Panc1 (cell line): ENCODE results near the gene SMARCA5. TPM values are rescaled to one million over a fixed set of nuclear protein-coding genes. Genes with fewer than 3 reads are reported as not detected.
A peak's percentile ranks its signal among the peaks of the same experiment; 100 is the strongest.

Source experiments
- ATAC-seq: fragments of 200-7000 bp; cut with Tn5 transposase; 2 replicates; pipeline ENCODE4 v1.9.1; 2020; ENCODE audit warnings: mild to moderate bottlenecking, moderate library complexity
- BruUV-seq: library from RNA; stranded (reverse); fragments of 400-500 nt; replicated peaks from 2 replicates; lab custom pipeline; 2021; lab: Mats Ljungman, UMichigan
- CTCF ChIA-PET: fragments of 300-600 bp; sonication (Branson Sonifier 250); formaldehyde crosslinking; loops from one replicate; lab custom pipeline; 2022; ENCODE audit warnings: antibody characterized with exemption; lab: Charles Lee
- POLR2A ChIA-PET: fragments of 300-600 bp; sonication (Branson Sonifier 250); formaldehyde crosslinking; loops from one replicate; lab custom pipeline; 2022; ENCODE audit warnings: antibody characterized with exemption; lab: Charles Lee
- DNase-seq: peaks from one replicate; pipeline ENCODE4 v3.0.0-alpha.2; 2010; ENCODE audit warnings: low read depth, low spot score
- H3K27ac ChIP-seq: 2 replicates; pipeline ENCODE4 v1.5.1; 2011; ENCODE audit warnings: mild to moderate bottlenecking, low read length, inconsistent platforms
- H3K27me3 ChIP-seq: fragments of 200-500 bp; sonication (Bioruptor generic); 2 replicates; pipeline ENCODE4 v1.6.0; 2014; ENCODE audit warnings: low read length, inconsistent platforms; ENCODE audit not compliant: control insufficient read depth, insufficient read depth
- H3K36me3 ChIP-seq: fragments of 200-500 bp; sonication (Bioruptor generic); 2 replicates; pipeline ENCODE4 v1.5.1; 2014; ENCODE audit warnings: inconsistent platforms, mild to moderate bottlenecking, low read length, moderate library complexity; ENCODE audit not compliant: control insufficient read depth, insufficient read depth
- H3K4me1 ChIP-seq: 2 replicates; pipeline ENCODE4 v1.5.1; 2011; ENCODE audit warnings: inconsistent platforms, mild to moderate bottlenecking, low read length, moderate library complexity; ENCODE audit not compliant: control insufficient read depth, insufficient read depth
- H3K4me3 ChIP-seq, 2 experiments: 2 replicates each; pipeline ENCODE4 v1.5.1; 2011 to 2012; ENCODE audit warnings: low read depth in 2 of 2, low read length in 2 of 2, mild to moderate bottlenecking in 2 of 2, inconsistent platforms in 1 of 2, moderate library complexity in 1 of 2
- H3K9me3 ChIP-seq: fragments of 200-500 bp; sonication (Bioruptor generic); 2 replicates; pipeline ENCODE4 v1.5.1; 2014; ENCODE audit warnings: low read depth, mild to moderate bottlenecking, inconsistent platforms, low read length, moderate library complexity; ENCODE audit not compliant: control insufficient read depth, insufficient read depth
- POLR2AphosphoS5 ChIP-seq: IDR thresholded peaks from 2 replicates; pipeline ENCODE4 v1.6.1; 2012; ENCODE audit warnings: mild to moderate bottlenecking, low read depth, low read length, moderate library complexity
- REST ChIP-seq, 2 experiments: IDR thresholded peaks; 2 replicates each; pipeline ENCODE4 v1.6.1; 2011 to 2012; ENCODE audit warnings: low read depth in 2 of 2, control low read depth in 1 of 2, low read length in 1 of 2, mild to moderate bottlenecking in 1 of 2, moderate library complexity in 1 of 2; ENCODE audit not compliant: insufficient read depth in 1 of 2
- SIN3A ChIP-seq: IDR thresholded peaks from 2 replicates; pipeline ENCODE4 v1.6.1; 2012; ENCODE audit warnings: low read depth, mild to moderate bottlenecking, low read length, moderate library complexity, borderline replicate concordance; ENCODE audit not compliant: insufficient read depth
- TCF7L2 ChIP-seq: IDR thresholded peaks from 2 replicates; pipeline ENCODE4 v1.6.1; 2011; ENCODE audit warnings: mild to moderate bottlenecking, low read depth, low read length, inconsistent platforms
- in situ Hi-C: cut with HindIII; loops from 2 replicates; pipeline ENCODE4 v1.10.0; 2016; ENCODE audit warnings: low sequenced_read_pairs, low pct_unique_long_range_greater_than_20kb
- intact Hi-C: fragments of 100-400 bp; cut with micrococcal nuclease; formaldehyde crosslinking; loops from one replicate; pipeline ENCODE4 v1.10.0; 2022; ENCODE audit not compliant: unreplicated experiment
- total RNA-seq: library from RNA; stranded (reverse); gene quantifications from one replicate; pipeline ENCODE4 v1.2.1, GENCODE V29; 2021; ENCODE audit not compliant: unreplicated experiment
- TF ChIP-seq, protein P1 (sequence below): fragments of 450-650 bp; IDR thresholded peaks from 2 replicates; pipeline ENCODE4 v1.5.1; 2017; ENCODE audit warnings: mild to moderate bottlenecking

Gene SMARCA5
- total RNA-seq, 1 experiment from 2014 or later: 29.9 TPM

- intact Hi-C loops: no loop called here
- Histone ChIP-seq H3K4me3 (peak overlapping the region in 1 of 2 experiments; percentile 93; a peak in 3 of 4 replicates), H3K36me3 (peaks cover 24% of the 10 kb centered on the region), H3K27me3 (no peaks in the 10 kb centered on the region), H3K4me1 (peaks cover 16% of the 10 kb centered on the region), H3K9me3 (no peaks in the 10 kb centered on the region), H3K27ac (no peak overlapping the region; the same call in 1 of the 2 replicates)
- ATAC-seq (no peak), DNase-seq (no peak)
- ChIA-PET CTCF (no interaction called here), POLR2A (no interaction called here)
- in situ Hi-C loops: no loop called here
- TF ChIP-seq POLR2AphosphoS5: no peak
- no peak for TF ChIP-seq SIN3A
- TF ChIP-seq, protein P1, sequence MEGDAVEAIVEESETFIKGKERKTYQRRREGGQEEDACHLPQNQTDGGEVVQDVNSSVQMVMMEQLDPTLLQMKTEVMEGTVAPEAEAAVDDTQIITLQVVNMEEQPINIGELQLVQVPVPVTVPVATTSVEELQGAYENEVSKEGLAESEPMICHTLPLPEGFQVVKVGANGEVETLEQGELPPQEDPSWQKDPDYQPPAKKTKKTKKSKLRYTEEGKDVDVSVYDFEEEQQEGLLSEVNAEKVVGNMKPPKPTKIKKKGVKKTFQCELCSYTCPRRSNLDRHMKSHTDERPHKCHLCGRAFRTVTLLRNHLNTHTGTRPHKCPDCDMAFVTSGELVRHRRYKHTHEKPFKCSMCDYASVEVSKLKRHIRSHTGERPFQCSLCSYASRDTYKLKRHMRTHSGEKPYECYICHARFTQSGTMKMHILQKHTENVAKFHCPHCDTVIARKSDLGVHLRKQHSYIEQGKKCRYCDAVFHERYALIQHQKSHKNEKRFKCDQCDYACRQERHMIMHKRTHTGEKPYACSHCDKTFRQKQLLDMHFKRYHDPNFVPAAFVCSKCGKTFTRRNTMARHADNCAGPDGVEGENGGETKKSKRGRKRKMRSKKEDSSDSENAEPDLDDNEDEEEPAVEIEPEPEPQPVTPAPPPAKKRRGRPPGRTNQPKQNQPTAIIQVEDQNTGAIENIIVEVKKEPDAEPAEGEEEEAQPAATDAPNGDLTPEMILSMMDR: no peak
- no peak for TF ChIP-seq REST (IDR thresholded peaks at IDR 0.05; ENCODE audit: insufficient read depth in 1 of 2, low read depth in 2 of 2, low read length in 1 of 2)
- TF ChIP-seq TCF7L2: no peak
- no TSS peak for BruUV-seq
Observed at GRCh38 chr4:143515905-143516304, 2.4 kb downstream of the SMARCA5 start.

GRCh38 chr4:143517764-143518163, 4.3 kb downstream of the SMARCA5 start:
- Histone ChIP-seq H3K9me3 (no peaks in the 10 kb centered on the region), H3K4me3 (no peak overlapping the region), H3K27ac (no peak overlapping the region), H3K4me1 (peaks cover 13% of the 10 kb centered on the region), H3K36me3 (peaks cover 36% of the 10 kb centered on the region), H3K27me3 (no peaks in the 10 kb centered on the region)
- intact Hi-C loops: no loop called here
- no peak for ATAC-seq
- DNase-seq: no peak
- no TSS peak for BruUV-seq
- ChIA-PET POLR2A (no interaction called here), CTCF (no interaction called here)
- in situ Hi-C loops: no loop called here
- TF ChIP-seq, protein P1: no peak
- TF ChIP-seq SIN3A (no peak), TCF7L2 (no peak), REST (IDR thresholded peaks at IDR 0.05; ENCODE audit: insufficient read depth in 1 of 2, low read depth in 2 of 2, low read length in 1 of 2) (no peak), POLR2AphosphoS5 (no peak)
